Immature natural killer cell (primary cell): ENCODE measurements around the gene TRAF1. TPM values are rescaled to one million over a fixed set of nuclear protein-coding genes. Genes with fewer than 3 reads are reported as not detected.
A peak's percentile ranks its signal among the peaks of the same experiment; 100 is the strongest.

Source experiments
- DNase-seq, 3 donors: peaks; one replicate each; pipeline ENCODE4 v3.0.0; 2022; ENCODE audit warnings: mixed read lengths in 1 of 3
- H3K27ac Mint-ChIP-seq, 6 donors: one replicate each; pipeline ENCODE4 v1.8.0; 2020; ENCODE audit warnings: mixed read lengths in 6 of 6, mild to moderate bottlenecking in 5 of 6, inconsistent platforms in 4 of 6, moderate library complexity in 3 of 6
- H3K27me3 Mint-ChIP-seq, 3 donors: one replicate each; pipeline ENCODE4 v1.8.0; 2020 to 2021; ENCODE audit warnings: low read depth in 3 of 3, mild to moderate bottlenecking in 3 of 3, mixed read lengths in 3 of 3, moderate library complexity in 3 of 3, inconsistent platforms in 1 of 3
- H3K36me3 Mint-ChIP-seq, 3 donors: one replicate each; pipeline ENCODE4 v1.8.0; 2020; ENCODE audit warnings: mixed read lengths in 3 of 3, inconsistent platforms in 2 of 3, mild to moderate bottlenecking in 2 of 3
- H3K4me1 Mint-ChIP-seq, 2 donors: one replicate each; pipeline ENCODE4 v1.8.0; 2020; ENCODE audit warnings: inconsistent platforms in 2 of 2, mild to moderate bottlenecking in 2 of 2, mixed read lengths in 2 of 2, moderate library complexity in 1 of 2
- H3K4me3 Mint-ChIP-seq, 5 donors: one replicate each; pipeline ENCODE4 v1.8.0; 2020; ENCODE audit warnings: mild to moderate bottlenecking in 5 of 5, mixed read lengths in 5 of 5, inconsistent platforms in 3 of 5, moderate library complexity in 3 of 5
- H3K9me3 Mint-ChIP-seq, 6 donors: one replicate each; pipeline ENCODE4 v1.8.0; 2020; ENCODE audit warnings: mild to moderate bottlenecking in 6 of 6, mixed read lengths in 6 of 6, inconsistent platforms in 4 of 6, moderate library complexity in 3 of 6
- polyA plus RNA-seq, 3 donors: library from polyadenylated mRNA; unstranded; fragments of 300-500 nt; fragmentation: Illumina TruSeq; gene quantifications; one replicate each; pipeline ENCODE4 v1.2.3, GENCODE V29; 2021

Gene TRAF1
- polyA plus RNA-seq, 3 donors from 2014 or later = 0.67 to 3.4 (median 1.5) TPM

- Mint-ChIP-seq H3K4me1 (peaks cover 46 to 53% of the 10 kb centered on the region in 2 donors), H3K4me3 (peak overlapping the region; percentile 47 to 76 (median 71)), H3K27ac (peak overlapping the region; percentile 45 to 76 (median 70)), H3K36me3 (no peaks in the 10 kb centered on the region), H3K27me3 (peaks cover 1 to 7% (median 2%) of the 10 kb centered on the region in 3 donors), H3K9me3 (no peaks in the 10 kb centered on the region)
- peak; percentile 79 to 81 (median 80) for DNase-seq
These were observed 9.6 kb upstream of the TRAF1 start for GRCh38 chr9:120936011-120936763.

DNA sequence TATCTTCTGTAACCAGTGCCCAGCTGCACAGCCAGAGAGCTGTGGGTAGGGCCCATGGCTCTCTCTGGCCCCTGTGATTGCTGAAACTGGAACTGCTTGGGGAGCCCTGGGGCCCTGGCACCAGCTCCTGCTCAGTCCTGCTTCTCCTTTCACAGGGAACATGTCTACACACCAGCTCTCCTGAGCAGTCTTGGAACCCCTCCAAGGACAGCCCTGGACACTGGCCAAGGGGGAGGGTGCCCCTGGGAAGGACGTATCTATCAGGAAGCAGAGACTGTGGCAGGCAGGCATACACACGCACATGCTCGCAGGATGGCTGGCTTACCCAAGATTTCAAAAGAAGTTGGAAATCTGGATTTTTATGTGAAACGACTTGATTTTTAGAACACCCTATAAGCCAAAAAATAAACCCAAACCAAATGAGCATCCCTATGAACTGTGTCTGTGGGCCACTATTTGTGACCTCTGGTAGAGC, 8.8 kb upstream of the TRAF1 start:
- peaks cover 52 to 60% of the 10 kb centered on the region in 2 donors for H3K4me1 Mint-ChIP-seq
- no peaks in the 10 kb centered on the region for H3K9me3 Mint-ChIP-seq
- DNase-seq = no peak
- no peaks in the 10 kb centered on the region for H3K36me3 Mint-ChIP-seq
- H3K27ac Mint-ChIP-seq = peak overlapping the region; percentile 45 to 76 (median 70)
- peak overlapping the region; percentile 47 to 76 (median 71) for H3K4me3 Mint-ChIP-seq
- H3K27me3 Mint-ChIP-seq = peaks cover 0 to 7% (median 2%) of the 10 kb centered on the region in 3 donors

DNA sequence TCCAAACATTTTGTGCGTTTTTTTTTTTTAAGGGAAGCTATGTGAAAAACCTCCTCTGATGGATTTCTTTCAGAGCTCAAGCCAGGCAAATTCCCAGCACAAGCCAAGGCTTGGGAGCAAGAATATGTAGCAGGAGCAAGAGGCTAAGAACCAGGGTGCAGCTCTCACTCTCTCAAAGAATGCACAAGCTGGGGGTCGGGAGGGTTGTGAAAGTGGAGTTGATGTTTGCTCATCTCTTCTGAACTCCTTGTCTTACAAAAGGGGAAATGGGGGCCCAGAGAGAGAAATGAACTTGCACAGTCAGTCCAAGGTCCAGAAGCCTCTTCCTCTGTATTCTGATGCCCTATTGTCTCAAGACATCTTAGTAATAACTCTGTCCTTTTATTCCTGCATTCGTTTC, 7.7 kb upstream of the TRAF1 start:
- Mint-ChIP-seq H3K4me1 (peaks cover 63 to 72% of the 10 kb centered on the region in 2 donors), H3K4me3 (no peak overlapping the region), H3K27me3 (peaks cover 2 to 9% (median 2%) of the 10 kb centered on the region in 3 donors), H3K27ac (no peak overlapping the region), H3K9me3 (no peaks in the 10 kb centered on the region), H3K36me3 (no peaks in the 10 kb centered on the region)
- DNase-seq = no peak

GRCh38 chr9:120933310-120934055, 6.9 kb upstream of the TRAF1 start:
- H3K9me3 Mint-ChIP-seq = no peaks in the 10 kb centered on the region
- no peaks in the 10 kb centered on the region for H3K36me3 Mint-ChIP-seq
- DNase-seq = no peak
- peak overlapping the region in 3 of 5 donors; percentile 1 to 41 (median 5) for H3K4me3 Mint-ChIP-seq
- H3K27me3 Mint-ChIP-seq = peaks cover 0 to 9% (median 2%) of the 10 kb centered on the region in 3 donors
- peaks cover 65 to 76% of the 10 kb centered on the region in 2 donors for H3K4me1 Mint-ChIP-seq
- peak overlapping the region; percentile 64 to 99 (median 94) for H3K27ac Mint-ChIP-seq

DNA sequence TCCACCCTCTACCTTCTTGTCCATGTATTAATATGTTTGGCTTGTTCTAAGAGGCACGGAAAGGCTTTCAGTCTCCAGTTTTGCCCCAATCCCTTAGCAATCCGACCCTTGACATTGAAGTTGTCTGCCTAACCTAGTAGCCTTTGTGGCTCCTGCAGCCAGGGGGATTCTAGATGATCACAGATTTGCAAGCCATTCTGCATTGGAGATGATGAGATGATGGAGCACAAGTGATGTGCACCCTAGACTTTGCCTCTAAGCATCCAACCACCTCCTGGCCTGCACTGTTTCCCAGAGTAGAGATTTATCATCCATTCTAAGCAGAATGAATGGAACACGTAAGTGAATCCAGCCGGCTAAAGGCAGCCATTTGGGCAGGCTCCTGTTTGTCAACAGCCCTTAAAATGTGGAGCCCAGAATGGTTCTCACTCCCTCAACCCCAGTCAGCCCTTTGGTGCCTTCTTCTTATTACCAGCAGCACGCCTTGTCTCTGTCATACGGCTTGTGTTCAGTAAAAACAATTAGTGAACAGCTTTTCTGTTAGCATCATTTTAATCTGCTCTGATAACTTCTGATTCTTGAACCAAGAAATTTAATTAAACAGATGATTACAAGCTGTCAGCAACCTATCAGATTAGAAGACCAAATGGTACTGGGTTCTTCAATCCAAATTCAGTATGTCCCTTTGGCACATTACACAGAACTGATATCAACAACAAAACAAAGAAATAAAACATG, 5.7 kb upstream of the TRAF1 start:
- H3K27me3 Mint-ChIP-seq = peaks cover 0 to 17% (median 2%) of the 10 kb centered on the region in 3 donors
- H3K4me3 Mint-ChIP-seq = peak overlapping the region; percentile 79 to 87 (median 83)
- H3K9me3 Mint-ChIP-seq = no peaks in the 10 kb centered on the region
- H3K4me1 Mint-ChIP-seq = peaks cover 77 to 89% of the 10 kb centered on the region in 2 donors
- no peak for DNase-seq
- H3K27ac Mint-ChIP-seq = peak overlapping the region; percentile 97 to 100 (median 99)
- no peaks in the 10 kb centered on the region for H3K36me3 Mint-ChIP-seq

GRCh38 chr9:120931231-120932085, 4.9 kb upstream of the TRAF1 start:
- Mint-ChIP-seq H3K27ac (peak overlapping the region; percentile 97 to 100 (median 99)), H3K36me3 (no peaks in the 10 kb centered on the region), H3K4me3 (peak overlapping the region; percentile 79 to 87 (median 83)), H3K27me3 (peaks cover 0 to 19% (median 5%) of the 10 kb centered on the region in 3 donors), H3K9me3 (no peaks in the 10 kb centered on the region), H3K4me1 (peaks cover 83 to 92% of the 10 kb centered on the region in 2 donors)
- peak; percentile 69 to 71 (median 70) for DNase-seq

DNA sequence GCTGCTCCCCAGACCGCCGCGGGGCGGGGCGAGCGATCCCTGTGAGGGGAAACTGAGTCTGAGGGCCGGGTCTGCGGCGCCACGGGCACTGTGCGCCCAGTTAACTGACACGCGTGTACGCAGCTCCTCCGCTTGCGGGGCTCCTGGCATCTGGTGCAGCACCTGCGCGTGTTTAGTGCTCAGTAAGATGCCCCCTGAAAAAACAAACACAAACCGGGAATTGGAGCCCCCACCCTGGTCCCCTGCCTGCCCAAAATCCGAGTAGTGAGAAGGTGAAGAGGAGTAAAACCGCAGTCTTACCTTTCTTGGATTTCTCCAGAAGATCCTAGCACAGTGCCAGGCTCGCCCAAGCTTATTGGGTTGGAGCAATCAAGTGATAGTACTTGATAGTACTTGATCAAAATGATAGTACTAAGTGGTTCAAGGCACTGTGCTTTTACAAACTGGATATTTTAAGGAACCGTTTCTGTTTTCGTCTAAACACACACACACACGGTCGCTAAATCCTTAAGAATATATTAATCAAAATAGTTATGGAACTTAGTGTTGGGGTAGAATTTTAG, 2.7 kb upstream of the TRAF1 start:
- DNase-seq = no peak
- H3K36me3 Mint-ChIP-seq = no peaks in the 10 kb centered on the region
- H3K9me3 Mint-ChIP-seq = no peaks in the 10 kb centered on the region
- peak overlapping the region; percentile 77 to 83 (median 79) for H3K4me3 Mint-ChIP-seq
- peaks cover 2 to 31% (median 9%) of the 10 kb centered on the region in 3 donors for H3K27me3 Mint-ChIP-seq
- peaks cover 89 to 96% of the 10 kb centered on the region in 2 donors for H3K4me1 Mint-ChIP-seq
- H3K27ac Mint-ChIP-seq = peak overlapping the region; percentile 90 to 97 (median 94)

GRCh38 chr9:120928483-120929228, 2.1 kb upstream of the TRAF1 start:
- peak; percentile 80 to 82 (median 80) for DNase-seq
- Mint-ChIP-seq H3K27me3 (peaks cover 2 to 31% (median 9%) of the 10 kb centered on the region in 3 donors), H3K9me3 (no peaks in the 10 kb centered on the region), H3K4me3 (peak overlapping the region; percentile 91 to 98 (median 95)), H3K27ac (peak overlapping the region; percentile 90 to 98 (median 96)), H3K36me3 (no peaks in the 10 kb centered on the region), H3K4me1 (peaks cover 91 to 96% of the 10 kb centered on the region in 2 donors)

GRCh38 chr9:120928015-120928482, 1.5 kb upstream of the TRAF1 start:
- peaks cover 2 to 31% (median 9%) of the 10 kb centered on the region in 3 donors for H3K27me3 Mint-ChIP-seq
- DNase-seq = no peak

DNA sequence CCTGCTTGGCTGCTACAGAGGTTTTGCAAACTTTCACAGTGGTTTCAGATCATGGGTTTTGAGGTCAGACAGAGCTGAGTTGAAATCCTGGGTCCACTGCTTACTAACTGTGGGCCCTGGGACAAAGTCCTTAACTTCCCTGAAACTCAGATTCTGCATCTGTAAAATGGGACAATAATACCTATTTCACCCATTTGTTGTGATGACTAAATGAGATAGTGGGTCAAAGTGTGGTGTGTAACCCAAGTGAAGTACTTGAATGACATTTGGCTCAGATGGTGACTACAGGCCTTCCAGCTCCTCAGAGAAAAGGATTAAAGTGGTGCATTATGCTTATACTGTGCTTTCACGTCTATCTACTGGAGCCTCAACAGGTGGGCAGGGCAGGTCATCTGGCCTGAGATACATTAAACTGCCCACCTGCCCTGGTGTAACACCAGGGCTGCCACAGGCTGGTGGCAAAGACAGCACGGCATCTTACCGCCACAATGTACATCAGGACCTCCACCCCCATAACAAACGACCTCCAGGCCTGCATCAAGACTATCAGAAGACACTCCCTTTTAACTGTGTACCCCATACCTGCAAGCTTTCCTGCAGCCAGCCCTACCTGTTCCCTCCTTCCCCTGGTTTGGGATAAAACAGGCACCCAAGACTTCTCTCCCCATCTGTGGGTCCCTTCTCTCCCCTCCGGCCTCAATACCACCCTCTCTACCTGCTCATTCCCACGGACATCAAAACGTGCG, 846 bp upstream of the TRAF1 start:
- Mint-ChIP-seq H3K9me3 (no peaks in the 10 kb centered on the region), H3K4me3 (peak overlapping the region; percentile 91 to 98 (median 95)), H3K27ac (peak overlapping the region; percentile 90 to 98 (median 94)), H3K4me1 (peaks cover 92 to 96% of the 10 kb centered on the region in 2 donors), H3K36me3 (no peaks in the 10 kb centered on the region), H3K27me3 (peaks cover 2 to 31% (median 9%) of the 10 kb centered on the region in 3 donors)
- DNase-seq = no peak

More at GRCh38 chr9:120928015-120928482, 1.5 kb upstream of the TRAF1 start:
- Mint-ChIP-seq H3K36me3 (no peaks in the 10 kb centered on the region), H3K27ac (peak overlapping the region; percentile 90 to 98 (median 94)), H3K4me1 (peaks cover 91 to 96% of the 10 kb centered on the region in 2 donors), H3K9me3 (no peaks in the 10 kb centered on the region), H3K4me3 (peak overlapping the region; percentile 91 to 98 (median 95))
